Measurements from ENCODE around the gene SLC22A1. TPM values are rescaled to one million over a fixed set of nuclear protein-coding genes. Genes with fewer than 3 reads are reported as not detected.

The SLC22A1 gene
- total RNA-seq, 1 experiment from 2014 or later: 0.98 TPM

GRCh38 chr6:160190973-160191372 is 69.4 kb downstream of the SLC22A1 start:
- H3K27me3 ChIP-seq (ENCODE audit: control insufficient read depth, insufficient read depth, low read length): no peaks in the 10 kb centered on the region
- ChIA-PET CTCF (no interaction called here), POLR2A (no interaction called here)
- no peaks in the 10 kb centered on the region for H3K36me3 ChIP-seq (ENCODE audit: control insufficient read depth, insufficient read depth, low read length)
- DNase-seq (ENCODE audit: low read depth, low spot score): no peak
- no peak for ATAC-seq
- in situ Hi-C loops (cut with HindIII; ENCODE audit: low pct_unique_long_range_greater_than_20kb, low sequenced_read_pairs) (no loop called here), intact Hi-C loops (cut with micrococcal nuclease; ENCODE audit: unreplicated experiment) (no loop called here)
- TF ChIP-seq POLR2AphosphoS5 (IDR thresholded peaks at IDR 0.05; ENCODE audit: low read depth, low read length) (no peak), REST (IDR thresholded peaks at IDR 0.05; ENCODE audit: insufficient read depth in 1 of 2, low read depth in 2 of 2, low read length in 1 of 2) (no peak), CTCF (IDR thresholded peaks at IDR 0.05) (no peak), SIN3A (IDR thresholded peaks at IDR 0.05; ENCODE audit: borderline replicate concordance, insufficient read depth, low read depth, low read length) (no peak), TCF7L2 (IDR thresholded peaks at IDR 0.05; ENCODE audit: low read depth, low read length) (no peak)
- BruUV-seq (replicated peaks): no TSS peak
- H3K4me1 ChIP-seq (ENCODE audit: control insufficient read depth, insufficient read depth, low read length): no peaks in the 10 kb centered on the region
- no peak overlapping the region for H3K4me3 ChIP-seq (ENCODE audit: low read depth in 2 of 2, low read length in 2 of 2)
- no peaks in the 10 kb centered on the region for H3K9me3 ChIP-seq (ENCODE audit: control insufficient read depth, insufficient read depth, low read depth, low read length)
- H3K27ac ChIP-seq (ENCODE audit: low read length): no peak overlapping the region

- ChIA-PET POLR2A (no interaction called here), CTCF (no interaction called here)
- H3K9me3 ChIP-seq (ENCODE audit: control insufficient read depth, insufficient read depth, low read depth, low read length): no peaks in the 10 kb centered on the region
- ATAC-seq (no peak), DNase-seq (ENCODE audit: low read depth, low spot score) (no peak)
- H3K27ac ChIP-seq (ENCODE audit: low read length): no peak overlapping the region
- TF ChIP-seq REST (IDR thresholded peaks at IDR 0.05; ENCODE audit: insufficient read depth in 1 of 2, low read depth in 2 of 2, low read length in 1 of 2) (no peak), POLR2AphosphoS5 (IDR thresholded peaks at IDR 0.05; ENCODE audit: low read depth, low read length) (no peak)
- no TSS peak for BruUV-seq (replicated peaks)
- H3K36me3 ChIP-seq (ENCODE audit: control insufficient read depth, insufficient read depth, low read length): no peaks in the 10 kb centered on the region
- intact Hi-C loops (cut with micrococcal nuclease; ENCODE audit: unreplicated experiment) (no loop called here), in situ Hi-C loops (cut with HindIII; ENCODE audit: low pct_unique_long_range_greater_than_20kb, low sequenced_read_pairs) (no loop called here)
- no peak overlapping the region for H3K4me3 ChIP-seq (ENCODE audit: low read depth in 2 of 2, low read length in 2 of 2)
- no peaks in the 10 kb centered on the region for H3K4me1 ChIP-seq (ENCODE audit: control insufficient read depth, insufficient read depth, low read length)
- H3K27me3 ChIP-seq (ENCODE audit: control insufficient read depth, insufficient read depth, low read length): no peaks in the 10 kb centered on the region; the same call in 1 of the 2 replicates
These were observed 71.2 kb downstream of the SLC22A1 start for GRCh38 chr6:160192840-160193239.

All from Panc1 (cell line).